Fibroblast of lung (primary cell): Measurements from ENCODE around the gene BBC3.

ENCODE experiments used
- EZH2 ChIP-seq: IDR thresholded peaks from 2 replicates; pipeline ENCODE4 v1.5.1; 2012; ENCODE audit warnings: low read length, control low read depth, mild to moderate bottlenecking; ENCODE audit errors: missing control alignments
- TF ChIP-seq, protein P1 (sequence below), 2 donors: IDR thresholded peaks in 1 of 2; conservative IDR thresholded peaks in 1 of 2; 1 replicate in 1 of 2; 2 replicates in 1 of 2; pipeline ENCODE4 v1.5.1; 2011 to 2012; ENCODE audit warnings: low read length in 2 of 2, control low read depth in 1 of 2, inconsistent platforms in 1 of 2, low read depth in 1 of 2, mild to moderate bottlenecking in 1 of 2

DNA sequence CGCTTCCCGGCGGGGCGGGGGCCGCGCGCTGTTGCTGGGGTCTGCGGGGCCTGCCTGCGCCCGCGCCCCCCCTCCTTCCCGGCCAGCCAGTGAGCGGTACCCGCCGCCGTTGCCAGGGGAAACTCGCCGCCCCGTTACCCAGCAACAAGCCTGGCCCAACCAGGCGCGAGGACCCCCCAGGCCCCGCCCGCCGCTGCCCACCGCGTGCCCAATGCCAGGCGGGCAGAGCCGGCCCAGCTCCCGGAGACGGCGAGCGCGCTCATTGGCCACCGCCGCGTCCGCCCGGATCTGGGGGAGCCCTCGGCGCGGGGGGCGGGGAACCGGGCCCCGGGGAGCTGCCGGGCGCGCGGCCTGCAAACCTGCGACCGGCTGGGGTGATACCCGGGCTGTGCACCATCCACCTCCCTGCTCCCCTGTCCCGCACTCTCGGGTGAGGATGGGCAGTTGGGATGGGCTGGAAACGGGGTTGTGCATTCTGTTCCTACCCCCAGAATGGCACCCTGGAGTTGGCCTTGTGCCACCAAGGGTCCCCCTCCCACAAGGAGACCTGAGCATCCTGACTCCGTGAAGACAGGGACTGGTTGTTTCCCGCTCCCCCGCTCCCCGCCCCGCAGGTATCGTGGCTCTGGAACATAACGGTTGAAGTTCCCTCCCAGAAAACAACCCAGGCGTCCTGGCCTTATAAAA lies 8.8 kb upstream of the BBC3 start:
- TF ChIP-seq EZH2 = no peak
- TF ChIP-seq, protein P1, sequence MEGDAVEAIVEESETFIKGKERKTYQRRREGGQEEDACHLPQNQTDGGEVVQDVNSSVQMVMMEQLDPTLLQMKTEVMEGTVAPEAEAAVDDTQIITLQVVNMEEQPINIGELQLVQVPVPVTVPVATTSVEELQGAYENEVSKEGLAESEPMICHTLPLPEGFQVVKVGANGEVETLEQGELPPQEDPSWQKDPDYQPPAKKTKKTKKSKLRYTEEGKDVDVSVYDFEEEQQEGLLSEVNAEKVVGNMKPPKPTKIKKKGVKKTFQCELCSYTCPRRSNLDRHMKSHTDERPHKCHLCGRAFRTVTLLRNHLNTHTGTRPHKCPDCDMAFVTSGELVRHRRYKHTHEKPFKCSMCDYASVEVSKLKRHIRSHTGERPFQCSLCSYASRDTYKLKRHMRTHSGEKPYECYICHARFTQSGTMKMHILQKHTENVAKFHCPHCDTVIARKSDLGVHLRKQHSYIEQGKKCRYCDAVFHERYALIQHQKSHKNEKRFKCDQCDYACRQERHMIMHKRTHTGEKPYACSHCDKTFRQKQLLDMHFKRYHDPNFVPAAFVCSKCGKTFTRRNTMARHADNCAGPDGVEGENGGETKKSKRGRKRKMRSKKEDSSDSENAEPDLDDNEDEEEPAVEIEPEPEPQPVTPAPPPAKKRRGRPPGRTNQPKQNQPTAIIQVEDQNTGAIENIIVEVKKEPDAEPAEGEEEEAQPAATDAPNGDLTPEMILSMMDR (conservative IDR thresholded peaks at IDR 0.05 in 1 of 2, IDR thresholded peaks at IDR 0.05 in 1 of 2; ENCODE audit: low read depth in 1 of 2, low read length in 2 of 2) = no peak
